ENCODE measurements around the gene ZW10.
"Not testable (repeated sequence)": the region's sequence is repeated elsewhere in the genome, so short reads cannot be mapped to it uniquely, and the experiment has no call there.

Gene ZW10

DNA sequence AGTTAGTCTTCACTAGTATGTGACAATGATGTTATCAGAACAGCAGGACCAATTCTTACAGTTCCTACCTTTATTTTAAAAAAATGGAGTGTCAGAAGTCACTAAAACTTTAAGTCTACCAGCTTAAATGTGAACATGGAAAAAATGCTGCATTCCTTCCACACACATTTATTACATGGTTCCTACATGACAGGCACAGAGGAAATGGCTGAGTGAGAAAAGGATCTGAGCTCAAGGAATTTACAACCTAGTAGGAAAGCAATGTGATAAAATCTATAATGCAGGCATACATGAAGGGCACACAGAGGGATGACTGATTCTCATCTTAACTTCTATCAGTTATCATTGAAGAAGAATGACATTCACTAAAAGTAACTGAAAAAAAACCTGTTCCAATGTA, 29.1 kb upstream of the ZW10 start:
- Histone ChIP-seq H4K91ac (ENCODE audit: low read length) (no peak overlapping the region), H3K4me1 (ENCODE audit: control insufficient read depth, insufficient read depth, low read depth, low read length) (no peaks in the 10 kb centered on the region), H3K27me3 (ENCODE audit: control insufficient read depth in 1 of 2, insufficient read depth in 1 of 2, low read length in 2 of 2) (no peaks in the 10 kb centered on the region), H2AFZ (ENCODE audit: low read depth, low read length) (no peak overlapping the region), H3K9me3 (ENCODE audit: control insufficient read depth, low read length) (no peaks in the 10 kb centered on the region), H3K36me3 (ENCODE audit: control insufficient read depth in 1 of 2, insufficient read depth in 2 of 2, low read depth in 1 of 2, low read length in 2 of 2) (peaks cover 4 to 64% of the 10 kb centered on the region in 2 experiments), H3K4me3 (ENCODE audit: insufficient read depth in 1 of 2, low read depth in 1 of 2, low read length in 2 of 2) (no peak overlapping the region), H3K18ac (ENCODE audit: low read depth in 1 of 2, low read length in 2 of 2) (no peak overlapping the region), H4K8ac (ENCODE audit: low read length) (no peak overlapping the region), H3K27ac (ENCODE audit: low read length, poor library complexity, severe bottlenecking) (no peak overlapping the region), H2BK5ac (ENCODE audit: low read depth, low read length, poor library complexity, severe bottlenecking) (no peak overlapping the region), H3K14ac (ENCODE audit: low read length in 2 of 2) (no peak overlapping the region), H2BK120ac (ENCODE audit: low read depth, low read length) (no peak overlapping the region), H3K4ac (ENCODE audit: low read depth in 1 of 2, low read length in 2 of 2) (no peak overlapping the region), H3K79me1 (replicated peaks; ENCODE audit: low read length, poor library complexity, severe bottlenecking) (no peaks in the 10 kb centered on the region), H2BK15ac (ENCODE audit: low read depth, poor library complexity, severe bottlenecking) (no peak overlapping the region), H2AK5ac (ENCODE audit: low read length, severe bottlenecking) (no peak overlapping the region), H3K4me2 (ENCODE audit: low read length, poor library complexity, severe bottlenecking) (no peak overlapping the region), H2BK12ac (ENCODE audit: low read length in 2 of 2) (no peak overlapping the region), H3K23ac (ENCODE audit: low read length in 2 of 2) (no peak overlapping the region), H3K9ac (ENCODE audit: low read length) (no peak overlapping the region)
- DNase-seq, result no peak

- no peak overlapping the region for H4K91ac ChIP-seq (ENCODE audit: low read length)
- no peak overlapping the region for H2BK5ac ChIP-seq (ENCODE audit: low read depth, low read length, poor library complexity, severe bottlenecking)
- no peak overlapping the region for H3K14ac ChIP-seq (ENCODE audit: low read length in 2 of 2)
- H2AFZ ChIP-seq (ENCODE audit: low read depth, low read length), result no peak overlapping the region
- no peak overlapping the region for H2AK5ac ChIP-seq (ENCODE audit: low read length, severe bottlenecking)
- no peak overlapping the region for H3K4me2 ChIP-seq (ENCODE audit: low read length, poor library complexity, severe bottlenecking)
- H2BK15ac ChIP-seq (ENCODE audit: low read depth, poor library complexity, severe bottlenecking), result no peak overlapping the region
- H3K27me3 ChIP-seq (ENCODE audit: control insufficient read depth in 1 of 2, insufficient read depth in 1 of 2, low read length in 2 of 2), result no peaks in the 10 kb centered on the region
- no peak overlapping the region for H3K23ac ChIP-seq (ENCODE audit: low read length in 2 of 2)
- H3K4me1 ChIP-seq (ENCODE audit: control insufficient read depth, insufficient read depth, low read depth, low read length), result no peaks in the 10 kb centered on the region
- peak; percentile 58 for DNase-seq
- peaks cover 4 to 23% of the 10 kb centered on the region in 2 experiments for H3K36me3 ChIP-seq (ENCODE audit: control insufficient read depth in 1 of 2, insufficient read depth in 2 of 2, low read depth in 1 of 2, low read length in 2 of 2)
- no peak overlapping the region for H3K4ac ChIP-seq (ENCODE audit: low read depth in 1 of 2, low read length in 2 of 2)
- 62% methylated on average over 3 of the region's 3 CpGs for WGBS
- no peak overlapping the region for H2BK120ac ChIP-seq (ENCODE audit: low read depth, low read length)
- H4K8ac ChIP-seq (ENCODE audit: low read length), result no peak overlapping the region
- H3K4me3 ChIP-seq (ENCODE audit: insufficient read depth in 1 of 2, low read depth in 1 of 2, low read length in 2 of 2), result no peak overlapping the region
- H3K9ac ChIP-seq (ENCODE audit: low read length), result no peak overlapping the region
- H3K18ac ChIP-seq (ENCODE audit: low read depth in 1 of 2, low read length in 2 of 2), result no peak overlapping the region
- H2BK12ac ChIP-seq (ENCODE audit: low read length in 2 of 2), result no peak overlapping the region
- no peak overlapping the region for H3K27ac ChIP-seq (ENCODE audit: low read length, poor library complexity, severe bottlenecking)
- no peaks in the 10 kb centered on the region for H3K9me3 ChIP-seq (ENCODE audit: control insufficient read depth, low read length)
- H3K79me1 ChIP-seq (replicated peaks; ENCODE audit: low read length, poor library complexity, severe bottlenecking), result no peaks in the 10 kb centered on the region
Measured at GRCh38 chr11:113796663-113797259, 23.3 kb upstream of the ZW10 start.

DNA sequence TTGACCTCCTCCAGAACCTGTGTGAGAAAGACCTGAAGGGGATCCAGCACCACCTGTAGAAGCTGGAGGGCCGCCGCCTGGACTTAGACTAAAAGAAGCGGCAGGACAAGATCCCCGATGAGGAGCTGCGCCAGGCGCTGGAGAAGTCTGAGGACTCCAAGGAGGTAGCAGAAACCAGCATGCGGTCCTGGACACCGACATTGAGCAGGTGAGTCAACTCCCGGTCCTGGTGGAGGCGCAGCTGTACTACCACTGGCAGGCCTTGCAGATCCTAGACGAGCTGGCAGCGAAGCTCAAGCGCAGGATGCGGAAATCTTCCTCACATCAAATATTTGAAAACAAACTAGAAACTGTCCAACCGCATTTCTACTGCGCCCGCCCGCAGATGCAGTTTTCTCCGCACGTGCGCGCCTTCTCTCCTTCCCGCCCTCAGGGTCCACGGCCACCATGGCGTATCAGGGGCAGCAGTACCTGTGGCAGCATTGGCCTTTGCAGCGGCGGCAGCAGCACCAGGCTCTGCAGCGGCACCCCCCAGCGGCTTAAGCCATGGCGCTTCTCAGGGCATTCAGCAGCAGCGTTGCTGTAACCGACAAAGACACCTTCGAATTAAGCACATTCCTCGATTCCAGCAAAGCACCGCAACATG, 16.3 kb upstream of the ZW10 start:
- no peaks in the 10 kb centered on the region for H3K79me1 ChIP-seq (replicated peaks; ENCODE audit: low read length, poor library complexity, severe bottlenecking)
- peaks cover 4 to 7% of the 10 kb centered on the region in 2 experiments for H3K27me3 ChIP-seq (ENCODE audit: control insufficient read depth in 1 of 2, insufficient read depth in 1 of 2, low read length in 2 of 2)
- no peak overlapping the region for H3K23ac ChIP-seq (ENCODE audit: low read length in 2 of 2)
- H2BK5ac ChIP-seq (ENCODE audit: low read depth, low read length, poor library complexity, severe bottlenecking), result no peak overlapping the region
- no peak overlapping the region for H2AK5ac ChIP-seq (ENCODE audit: low read length, severe bottlenecking)
- H4K91ac ChIP-seq (ENCODE audit: low read length), result no peak overlapping the region
- no peaks in the 10 kb centered on the region for H3K36me3 ChIP-seq (ENCODE audit: control insufficient read depth in 1 of 2, insufficient read depth in 2 of 2, low read depth in 1 of 2, low read length in 2 of 2)
- H4K8ac ChIP-seq (ENCODE audit: low read length), result no peak overlapping the region
- no peak overlapping the region for H3K14ac ChIP-seq (ENCODE audit: low read length in 2 of 2)
- no peak overlapping the region for H3K9ac ChIP-seq (ENCODE audit: low read length)
- no peak overlapping the region for H3K18ac ChIP-seq (ENCODE audit: low read depth in 1 of 2, low read length in 2 of 2)
- H2BK15ac ChIP-seq (ENCODE audit: low read depth, poor library complexity, severe bottlenecking), result no peak overlapping the region
- no peak overlapping the region for H2AFZ ChIP-seq (ENCODE audit: low read depth, low read length)
- no peaks in the 10 kb centered on the region for H3K4me1 ChIP-seq (ENCODE audit: control insufficient read depth, insufficient read depth, low read depth, low read length)
- no peak overlapping the region for H3K4me2 ChIP-seq (ENCODE audit: low read length, poor library complexity, severe bottlenecking)
- no peak for DNase-seq
- 97% methylated on average over 35 of the region's 35 CpGs for WGBS
- no peak overlapping the region for H2BK120ac ChIP-seq (ENCODE audit: low read depth, low read length)
- H3K27ac ChIP-seq (ENCODE audit: low read length, poor library complexity, severe bottlenecking), result no peak overlapping the region
- no peaks in the 10 kb centered on the region for H3K9me3 ChIP-seq (ENCODE audit: control insufficient read depth, low read length)
- H2BK12ac ChIP-seq (ENCODE audit: low read length in 2 of 2), result no peak overlapping the region
- no peak overlapping the region for H3K4me3 ChIP-seq (ENCODE audit: insufficient read depth in 1 of 2, low read depth in 1 of 2, low read length in 2 of 2)
- H3K4ac ChIP-seq (ENCODE audit: low read depth in 1 of 2, low read length in 2 of 2), result no peak overlapping the region

DNA sequence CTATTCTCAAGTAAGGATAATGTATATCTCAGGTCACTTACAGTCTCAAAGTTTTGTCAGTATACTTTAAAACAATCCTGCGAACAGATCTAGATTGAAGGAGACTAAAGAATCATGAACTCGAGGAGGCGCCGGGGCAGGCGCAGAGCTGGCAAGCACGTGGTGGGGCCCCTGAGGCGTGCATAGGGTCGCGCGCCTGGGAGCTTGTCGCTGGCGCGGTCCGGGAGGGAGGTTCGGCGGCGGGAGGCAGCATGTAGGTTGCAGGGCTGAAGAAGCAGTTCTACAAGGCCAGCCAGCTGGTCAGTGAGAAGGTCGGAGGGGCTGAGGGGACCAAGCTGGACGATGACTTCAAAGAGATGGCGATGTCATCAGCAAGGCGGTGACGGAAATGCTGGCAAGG, 15.5 kb upstream of the ZW10 start:
- not testable (repeated sequence) for H2BK15ac ChIP-seq (ENCODE audit: low read depth, poor library complexity, severe bottlenecking); H4K8ac ChIP-seq (ENCODE audit: low read length); H3K79me1 ChIP-seq (replicated peaks; ENCODE audit: low read length, poor library complexity, severe bottlenecking); H3K23ac ChIP-seq (ENCODE audit: low read length in 2 of 2); H3K18ac ChIP-seq (ENCODE audit: low read depth in 1 of 2, low read length in 2 of 2); H3K9me3 ChIP-seq (ENCODE audit: control insufficient read depth, low read length); H3K27ac ChIP-seq (ENCODE audit: low read length, poor library complexity, severe bottlenecking); H3K4me2 ChIP-seq (ENCODE audit: low read length, poor library complexity, severe bottlenecking); H2AFZ ChIP-seq (ENCODE audit: low read depth, low read length); H4K91ac ChIP-seq (ENCODE audit: low read length); DNase-seq; H3K9ac ChIP-seq (ENCODE audit: low read length); H3K4me3 ChIP-seq (ENCODE audit: insufficient read depth in 1 of 2, low read depth in 1 of 2, low read length in 2 of 2); H2AK5ac ChIP-seq (ENCODE audit: low read length, severe bottlenecking); H2BK5ac ChIP-seq (ENCODE audit: low read depth, low read length, poor library complexity, severe bottlenecking); H2BK12ac ChIP-seq (ENCODE audit: low read length in 2 of 2); H3K27me3 ChIP-seq (ENCODE audit: control insufficient read depth in 1 of 2, insufficient read depth in 1 of 2, low read length in 2 of 2); H3K14ac ChIP-seq (ENCODE audit: low read length in 2 of 2); H2BK120ac ChIP-seq (ENCODE audit: low read depth, low read length); H3K36me3 ChIP-seq (ENCODE audit: control insufficient read depth in 1 of 2, insufficient read depth in 2 of 2, low read depth in 1 of 2, low read length in 2 of 2); H3K4me1 ChIP-seq (ENCODE audit: control insufficient read depth, insufficient read depth, low read depth, low read length); H3K4ac ChIP-seq (ENCODE audit: low read depth in 1 of 2, low read length in 2 of 2)
- 97% methylated on average over 22 of the region's 22 CpGs for WGBS

Measured in mesenchymal stem cell (in vitro differentiated cells and primary cell).